GM12878 (cell line): ENCODE measurements around the gene MYO10.

ENCODE experiments used
- BCL11A ChIP-seq: IDR thresholded peaks from 2 replicates; pipeline ENCODE4 v1.6.1; 2011; ENCODE audit warnings: low read depth, low read length
- CREB1 ChIP-seq: IDR thresholded peaks from 2 replicates; pipeline ENCODE4 v1.6.1; 2012; ENCODE audit warnings: low read depth, mild to moderate bottlenecking, inconsistent platforms
- CTCF ChIP-seq, 3 experiments: IDR thresholded peaks in 2 of 3; conservative IDR thresholded peaks in 1 of 3; 2 replicates each; pipeline ENCODE4 v1.5.1; 2011; ENCODE audit warnings: low read depth in 3 of 3, low read length in 3 of 3, mild to moderate bottlenecking in 3 of 3, control low read depth in 2 of 3, moderate library complexity in 2 of 3, inconsistent platforms in 1 of 3, mixed read lengths in 1 of 3; ENCODE audit not compliant: control insufficient read depth in 2 of 3, insufficient read depth in 1 of 3; ENCODE audit errors: extremely low read depth in 1 of 3
- DPF2 ChIP-seq: fragments of 450-650 bp; IDR thresholded peaks from 2 replicates; pipeline ENCODE4 v1.6.1; 2017; ENCODE audit warnings: mild to moderate bottlenecking
- ETV6 ChIP-seq, 2 experiments: fragments of 450-650 bp in 1 of 2; IDR thresholded peaks in 1 of 2; conservative IDR thresholded peaks in 1 of 2; 2 replicates each; pipeline ENCODE4 v1.6.1; 2014; ENCODE audit warnings: antibody characterized with exemption in 1 of 2, borderline replicate concordance in 1 of 2, low read depth in 1 of 2, mild to moderate bottlenecking in 1 of 2, moderate library complexity in 1 of 2
- GABPA ChIP-seq: IDR thresholded peaks from 2 replicates; pipeline ENCODE4 v1.6.1; 2014; ENCODE audit warnings: antibody characterized with exemption, low read depth, mild to moderate bottlenecking, inconsistent platforms
- POLR2A ChIP-seq: IDR thresholded peaks from 2 replicates; pipeline ENCODE4 v1.6.1; 2011; ENCODE audit warnings: low read depth, mild to moderate bottlenecking, low read length
- RAD21 ChIP-seq: IDR thresholded peaks from 2 replicates; pipeline ENCODE4 v1.6.1; 2011; ENCODE audit warnings: mild to moderate bottlenecking, low read depth, low read length, moderate library complexity; ENCODE audit not compliant: insufficient read depth
- SPI1 ChIP-seq: IDR thresholded peaks from 2 replicates; pipeline ENCODE4 v1.6.1; 2011; ENCODE audit warnings: low read depth, mild to moderate bottlenecking, low read length, moderate library complexity, borderline replicate concordance; ENCODE audit not compliant: insufficient read depth
- TF ChIP-seq, protein P1 (sequence below): fragments of 450-650 bp; IDR thresholded peaks from 2 replicates; pipeline ENCODE4 v1.6.1; 2017; ENCODE audit warnings: mild to moderate bottlenecking, low read depth, inconsistent platforms; ENCODE audit not compliant: poor library complexity, severe bottlenecking

GRCh38 chr5:16626696-16627264, 309.3 kb downstream of the MYO10 start:
- TF ChIP-seq CREB1 (no peak), GABPA (no peak), DPF2 (no peak), SPI1 (no peak), ETV6 (conservative IDR thresholded peaks at IDR 0.05 in 1 of 2, IDR thresholded peaks at IDR 0.05 in 1 of 2; ENCODE audit: borderline replicate concordance in 1 of 2, low read depth in 1 of 2) (no peak), POLR2A (no peak), BCL11A (no peak), CTCF (IDR thresholded peaks at IDR 0.05 in 2 of 3, conservative IDR thresholded peaks at IDR 0.05 in 1 of 3; ENCODE audit: control insufficient read depth in 2 of 3, extremely low read depth in 1 of 3, insufficient read depth in 1 of 3, low read depth in 3 of 3, low read length in 3 of 3) (no peak), RAD21 (no peak)
- TF ChIP-seq, protein P1, sequence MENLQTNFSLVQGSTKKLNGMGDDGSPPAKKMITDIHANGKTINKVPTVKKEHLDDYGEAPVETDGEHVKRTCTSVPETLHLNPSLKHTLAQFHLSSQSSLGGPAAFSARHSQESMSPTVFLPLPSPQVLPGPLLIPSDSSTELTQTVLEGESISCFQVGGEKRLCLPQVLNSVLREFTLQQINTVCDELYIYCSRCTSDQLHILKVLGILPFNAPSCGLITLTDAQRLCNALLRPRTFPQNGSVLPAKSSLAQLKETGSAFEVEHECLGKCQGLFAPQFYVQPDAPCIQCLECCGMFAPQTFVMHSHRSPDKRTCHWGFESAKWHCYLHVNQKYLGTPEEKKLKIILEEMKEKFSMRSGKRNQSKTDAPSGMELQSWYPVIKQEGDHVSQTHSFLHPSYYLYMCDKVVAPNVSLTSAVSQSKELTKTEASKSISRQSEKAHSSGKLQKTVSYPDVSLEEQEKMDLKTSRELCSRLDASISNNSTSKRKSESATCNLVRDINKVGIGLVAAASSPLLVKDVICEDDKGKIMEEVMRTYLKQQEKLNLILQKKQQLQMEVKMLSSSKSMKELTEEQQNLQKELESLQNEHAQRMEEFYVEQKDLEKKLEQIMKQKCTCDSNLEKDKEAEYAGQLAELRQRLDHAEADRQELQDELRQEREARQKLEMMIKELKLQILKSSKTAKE, result no peak
